Measurements from ENCODE around the gene LRRC28. TPM values are rescaled to one million over a fixed set of nuclear protein-coding genes. Genes with fewer than 3 reads are reported as not detected.
A peak's percentile ranks its signal among the peaks of the same experiment; 100 is the strongest.

The LRRC28 gene
- total RNA-seq, 1 donor from 2014 or later: 20.3 TPM

GRCh38 chr15:99437315-99438223 is 186.3 kb downstream of the LRRC28 start:
- H3K9me3 ChIP-seq: no peaks in the 10 kb centered on the region
- no peaks in the 10 kb centered on the region for H3K27me3 ChIP-seq
- DNase-seq: peak; percentile 45
- ATAC-seq: no peak
- no peaks in the 10 kb centered on the region for H3K36me3 ChIP-seq
- H3K4me1 ChIP-seq: peaks cover 54% of the 10 kb centered on the region
- intact Hi-C loops (cut with DNase I): no loop called here
- no peak for TF ChIP-seq CTCF (IDR thresholded peaks at IDR 0.05)
- no peak overlapping the region for H3K4me3 ChIP-seq
- no peak overlapping the region for H3K27ac ChIP-seq

DNA sequence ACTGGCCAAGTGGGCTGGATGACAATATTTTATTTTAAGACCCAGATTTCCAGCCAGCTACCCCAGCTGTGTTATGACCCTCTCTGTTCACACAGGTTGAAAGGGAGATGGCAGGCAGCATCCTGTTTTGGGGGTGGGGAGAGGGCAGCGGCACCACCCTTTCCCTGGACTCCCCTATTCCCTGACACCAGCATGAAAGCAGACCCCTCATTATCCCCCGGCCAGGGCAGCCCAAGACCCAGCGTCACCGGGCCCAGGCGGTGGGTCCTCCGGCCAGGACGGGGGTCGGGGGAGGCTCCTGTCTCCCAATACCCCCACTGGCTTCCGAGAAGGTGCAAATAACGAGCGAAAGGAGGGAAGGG is 186.9 kb downstream of the LRRC28 start:
- Histone ChIP-seq H3K4me3 (no peak overlapping the region), H3K9me3 (no peaks in the 10 kb centered on the region), H3K27me3 (no peaks in the 10 kb centered on the region), H3K4me1 (peaks cover 54% of the 10 kb centered on the region), H3K36me3 (no peaks in the 10 kb centered on the region), H3K27ac (no peak overlapping the region)
- peak; percentile 44 for DNase-seq
- ATAC-seq: no peak
- TF ChIP-seq CTCF (IDR thresholded peaks at IDR 0.05): no peak
- intact Hi-C loops (cut with DNase I): no loop called here

- intact Hi-C loops (cut with DNase I): no loop called here
These were observed 187.6 kb downstream of the LRRC28 start for GRCh38 chr15:99438691-99439523.

GRCh38 chr15:99439524-99439835 is 188.2 kb downstream of the LRRC28 start:
- Histone ChIP-seq H3K4me1 (peaks cover 43% of the 10 kb centered on the region), H3K36me3 (no peaks in the 10 kb centered on the region), H3K27ac (no peak overlapping the region), H3K4me3 (no peak overlapping the region), H3K9me3 (no peaks in the 10 kb centered on the region), H3K27me3 (no peaks in the 10 kb centered on the region)
- no peak for TF ChIP-seq CTCF (IDR thresholded peaks at IDR 0.05)
- DNase-seq (no peak), ATAC-seq (no peak)
- intact Hi-C loops (cut with DNase I): no loop called here

More at GRCh38 chr15:99438691-99439523, 187.6 kb downstream of the LRRC28 start:
- DNase-seq (no peak), ATAC-seq (no peak)
- Histone ChIP-seq H3K36me3 (no peaks in the 10 kb centered on the region), H3K4me3 (no peak overlapping the region), H3K27ac (no peak overlapping the region), H3K27me3 (no peaks in the 10 kb centered on the region), H3K4me1 (peaks cover 47% of the 10 kb centered on the region), H3K9me3 (no peaks in the 10 kb centered on the region)
- TF ChIP-seq CTCF (IDR thresholded peaks at IDR 0.05): no peak

- Histone ChIP-seq H3K27ac (no peak overlapping the region), H3K36me3 (no peaks in the 10 kb centered on the region), H3K9me3 (no peaks in the 10 kb centered on the region), H3K27me3 (no peaks in the 10 kb centered on the region), H3K4me3 (no peak overlapping the region), H3K4me1 (peaks cover 39% of the 10 kb centered on the region)
- DNase-seq: no peak
- no peak for TF ChIP-seq CTCF (IDR thresholded peaks at IDR 0.05)
- no peak for ATAC-seq
- intact Hi-C loops (cut with DNase I): no loop called here
These were observed 188.7 kb downstream of the LRRC28 start for GRCh38 chr15:99440029-99440428.

Other genes with a start within 250 kb of the LRRC28 start
- gene PGPEP1L, start 243.7 kb upstream of the LRRC28 start, total RNA-seq: not detected
- gene SYNM, start 146.4 kb upstream of the LRRC28 start, total RNA-seq: 19.5 TPM
- 19.1 TPM for gene TTC23, start 1.9 kb upstream of the LRRC28 start, total RNA-seq